ENCODE measurements around the gene KCNB1.
A peak's percentile ranks its signal among the peaks of the same experiment; 100 is the strongest.

KCNB1 gene

DNA sequence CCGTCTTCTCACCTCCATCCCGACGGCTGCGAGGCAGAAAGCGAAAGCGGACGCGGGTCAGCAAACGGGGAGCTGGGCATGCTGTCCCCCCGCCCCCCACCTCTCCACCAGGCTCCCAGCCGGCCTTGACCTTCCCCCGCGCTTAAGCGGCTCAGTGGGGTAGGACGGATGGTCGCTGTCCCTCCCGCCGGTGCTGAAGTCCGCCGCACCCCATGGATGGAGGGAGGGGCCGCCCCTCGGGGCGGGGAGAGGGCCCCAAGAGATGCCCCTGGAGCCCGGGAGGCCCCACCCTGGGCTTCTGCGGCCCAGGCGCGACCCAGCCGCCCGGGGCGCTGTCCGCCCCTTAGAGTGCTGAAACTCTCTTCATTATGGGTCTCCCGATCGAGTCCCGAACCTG lies at the start of gene KCNB1:
TSS of gene KCNB1 (minus strand) at position 48 of the 397 bp plus-strand sequence. CDS start 188 bp downstream, outside the sequence.
- TF ChIP-seq CTCF (IDR thresholded peaks at IDR 0.05) (peak; percentile 26), ZFX (IDR thresholded peaks at IDR 0.05; ENCODE audit: borderline replicate concordance) (no peak)
- no peak within 1 kb of the TSS for H3K27ac ChIP-seq

DNA sequence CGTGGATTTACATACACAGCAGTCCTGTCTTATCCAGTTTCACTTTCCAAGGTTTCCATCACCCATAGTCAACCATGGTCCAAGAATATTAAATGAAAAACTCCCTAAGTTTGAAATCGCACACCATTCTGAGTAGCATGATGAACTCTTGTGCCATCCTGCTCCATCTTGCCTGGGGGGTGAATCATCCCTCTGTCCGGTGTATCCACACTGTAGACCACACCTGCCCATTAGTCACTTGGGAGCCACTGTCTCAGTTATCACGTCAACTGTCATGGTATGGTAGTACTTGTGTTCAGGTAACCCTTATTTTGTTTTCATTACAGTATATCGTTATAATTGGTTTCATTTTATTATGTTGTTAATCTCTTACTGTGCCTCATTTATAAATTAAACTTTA lies 47.0 kb upstream of the KCNB1 start:
- TF ChIP-seq ZFX (IDR thresholded peaks at IDR 0.05; ENCODE audit: borderline replicate concordance) = no peak
- TF ChIP-seq CTCF (IDR thresholded peaks at IDR 0.05) = no peak

GRCh38 chr20:49526568-49526967 lies 44.1 kb upstream of the KCNB1 start:
- no peak overlapping the region for H3K27ac ChIP-seq
- TF ChIP-seq ZFX (IDR thresholded peaks at IDR 0.05; ENCODE audit: borderline replicate concordance) = no peak
- no peak for TF ChIP-seq CTCF (IDR thresholded peaks at IDR 0.05)

More for the DNA sequence above, 47.0 kb upstream of the KCNB1 start:
- no peak overlapping the region for H3K27ac ChIP-seq

GRCh38 chr20:49526056-49526455 lies 43.6 kb upstream of the KCNB1 start:
- TF ChIP-seq ZFX (IDR thresholded peaks at IDR 0.05; ENCODE audit: borderline replicate concordance) = no peak
- TF ChIP-seq CTCF (IDR thresholded peaks at IDR 0.05) = no peak
- H3K27ac ChIP-seq = no peak overlapping the region

- no peak overlapping the region for H3K27ac ChIP-seq
- no peak for TF ChIP-seq ZFX (IDR thresholded peaks at IDR 0.05; ENCODE audit: borderline replicate concordance)
- no peak for TF ChIP-seq CTCF (IDR thresholded peaks at IDR 0.05)
These were observed 41.4 kb upstream of the KCNB1 start for GRCh38 chr20:49523767-49524360.

- TF ChIP-seq ZFX (IDR thresholded peaks at IDR 0.05; ENCODE audit: borderline replicate concordance) (no peak), CTCF (IDR thresholded peaks at IDR 0.05) (no peak)
- H3K27ac ChIP-seq = no peak overlapping the region
These were observed 38.9 kb upstream of the KCNB1 start for GRCh38 chr20:49521356-49521755.

- no peak overlapping the region for H3K27ac ChIP-seq
- TF ChIP-seq ZFX (IDR thresholded peaks at IDR 0.05; ENCODE audit: borderline replicate concordance) (no peak), CTCF (IDR thresholded peaks at IDR 0.05) (no peak)
These were observed 37.4 kb upstream of the KCNB1 start for GRCh38 chr20:49519777-49520359.

Measured in 22Rv1 (cell line).